Endothelial cell of hepatic sinusoid (primary cell): ENCODE results near the gene ARMC12.

Experiments used
- in situ Hi-C: cut with HindIII; loops from 2 replicates; pipeline ENCODE4 v1.10.0; 2017; ENCODE audit warnings: low sequenced_read_pairs

ARMC12 gene

DNA sequence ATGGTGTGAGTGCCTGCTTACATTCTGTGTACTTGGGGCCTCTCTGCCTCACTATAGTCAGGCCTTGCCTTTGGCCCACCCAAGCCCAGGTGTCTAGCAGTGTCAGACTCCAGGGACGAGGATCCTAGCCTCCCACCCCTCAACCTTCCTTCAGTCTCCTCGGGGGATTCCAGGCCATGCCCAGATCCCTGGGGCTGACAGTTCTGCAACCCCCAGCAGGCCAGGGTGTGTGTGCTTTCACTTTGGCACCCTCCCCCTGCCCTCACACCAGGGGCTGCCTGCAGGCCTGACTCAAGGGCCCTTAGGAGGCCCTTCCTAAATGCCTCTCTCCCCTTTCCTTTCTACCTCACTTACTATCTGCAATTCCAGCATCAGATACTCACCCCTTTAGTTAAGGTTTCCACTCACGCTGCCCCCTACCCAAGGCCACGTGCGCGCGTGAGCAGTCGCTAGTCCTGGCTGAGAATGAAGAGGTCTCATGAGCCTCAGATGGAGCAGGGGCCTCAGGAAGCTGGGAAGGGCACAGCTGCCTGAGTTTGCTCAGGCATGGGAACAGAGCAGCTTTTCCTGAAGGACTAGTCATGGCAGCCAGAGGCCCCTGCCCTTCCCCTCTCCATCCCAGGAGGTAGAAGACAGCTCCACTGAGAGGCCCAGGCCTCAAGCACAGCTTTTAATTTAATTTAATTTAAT is 61.1 kb downstream of the ARMC12 start:
- in situ Hi-C loops = loop anchor here (5.0 kb wide), 3 partner anchors 46 to 96 kb away; no protein-coding TSS in a partner anchor
